HEK293 (cell line): ENCODE results near the gene AFF2.
"Not testable (repeated sequence)": the region's sequence is repeated elsewhere in the genome, so short reads cannot be mapped to it uniquely, and the experiment has no call there.

ENCODE experiments used
- CTCF ChIA-PET: fragments of 350-600 bp; formaldehyde crosslinking; extraction: SDS; loops from one replicate; lab custom pipeline; 2021; ENCODE audit warnings: antibody characterized with exemption; lab: Yijun Ruan, JAX
- POLR2A ChIA-PET: fragments of 300-600 bp; formaldehyde crosslinking; extraction: SDS; loops from one replicate; lab custom pipeline; 2020; ENCODE audit warnings: antibody characterized with exemption, inconsistent platforms; lab: Yijun Ruan, JAX
- H3K27ac ChIP-seq: fragments of 200-500 bp; sonication (Bioruptor generic); 2 replicates; pipeline ENCODE4 v1.5.1; 2014; ENCODE audit warnings: low read depth, low read length, control low read depth, inconsistent platforms; ENCODE audit errors: extremely low read depth
- H3K36me3 ChIP-seq, 2 experiments: fragments of 200-500 bp in 1 of 2; sonication (Bioruptor generic) in 1 of 2; 1 replicate in 1 of 2; 2 replicates in 1 of 2; pipeline ENCODE4 v1.5.1; 2014 to 2017; ENCODE audit warnings: inconsistent platforms in 2 of 2, low read length in 2 of 2; ENCODE audit not compliant: control insufficient read depth in 2 of 2, insufficient read depth in 1 of 2
- H3K4me1 ChIP-seq: fragments of 200-500 bp; sonication (Bioruptor generic); 2 replicates; pipeline ENCODE4 v1.5.1; 2014; ENCODE audit warnings: mild to moderate bottlenecking, low read length, inconsistent platforms; ENCODE audit not compliant: control insufficient read depth, insufficient read depth
- H3K4me3 ChIP-seq: 2 replicates; pipeline ENCODE4 v1.5.1; 2011; ENCODE audit warnings: low read depth, mild to moderate bottlenecking, control low read depth, low read length, moderate library complexity
- H3K9me3 ChIP-seq: fragments of 200-500 bp; sonication (Bioruptor generic); 2 replicates; pipeline ENCODE4 v1.5.1; 2014; ENCODE audit warnings: low read depth, low read length, inconsistent platforms; ENCODE audit not compliant: control insufficient read depth, insufficient read depth
- EGR2 ChIP-seq: fragments of 450-650 bp; formaldehyde crosslinking; IDR thresholded peaks from 2 replicates; pipeline ENCODE4 v1.5.1; 2016; ENCODE audit warnings: low read depth, missing biosample characterization, missing genetic modification characterization
- GLI4 ChIP-seq: fragments of 450-650 bp; formaldehyde crosslinking; IDR thresholded peaks from 2 replicates; pipeline ENCODE4 v1.5.1; 2016; ENCODE audit warnings: missing biosample characterization, missing genetic modification characterization
- MYNN ChIP-seq: fragments of 450-650 bp; formaldehyde crosslinking; IDR thresholded peaks from 2 replicates; pipeline ENCODE4 v1.5.1; 2016; ENCODE audit warnings: missing biosample characterization, missing genetic modification characterization, borderline replicate concordance
- SALL2 ChIP-seq: fragments of 450-650 bp; formaldehyde crosslinking; IDR thresholded peaks from 2 replicates; pipeline ENCODE4 v1.5.0; 2017; ENCODE audit warnings: missing biosample characterization, mild to moderate bottlenecking, missing genetic modification characterization, borderline replicate concordance
- YY2 ChIP-seq: fragments of 450-650 bp; formaldehyde crosslinking; IDR thresholded peaks from 2 replicates; pipeline ENCODE4 v1.5.1; 2016; ENCODE audit warnings: missing biosample characterization, missing genetic modification characterization
- ZNF146 ChIP-seq: fragments of 450-650 bp; formaldehyde crosslinking; IDR thresholded peaks from 2 replicates; pipeline ENCODE4 v1.5.1; 2016; ENCODE audit warnings: missing biosample characterization, missing genetic modification characterization
- ZNF202 ChIP-seq: fragments of 450-650 bp; formaldehyde crosslinking; IDR thresholded peaks from 2 replicates; pipeline ENCODE4 v1.5.1; 2016; ENCODE audit warnings: missing biosample characterization, missing genetic modification characterization, borderline replicate concordance
- ZNF211 ChIP-seq: fragments of 450-650 bp; formaldehyde crosslinking; IDR thresholded peaks from 2 replicates; pipeline ENCODE4 v1.5.1; 2016; ENCODE audit warnings: low read depth, missing biosample characterization, missing genetic modification characterization
- ZNF433 ChIP-seq: fragments of 450-650 bp; formaldehyde crosslinking; IDR thresholded peaks from 2 replicates; pipeline ENCODE4 v1.5.1; 2016; ENCODE audit warnings: missing biosample characterization, missing genetic modification characterization, low read depth
- TF ChIP-seq, protein P1 (sequence below): fragments of 450-650 bp; formaldehyde crosslinking; IDR thresholded peaks from 2 replicates; pipeline ENCODE4 v1.5.1; 2016; ENCODE audit warnings: missing biosample characterization, missing genetic modification characterization
- TF ChIP-seq, protein P2 (sequence below): fragments of 450-650 bp; formaldehyde crosslinking; IDR thresholded peaks from 2 replicates; pipeline ENCODE4 v1.5.1; 2016; ENCODE audit warnings: missing biosample characterization, missing genetic modification characterization
- TF ChIP-seq, protein P3 (sequence below): fragments of 450-650 bp; formaldehyde crosslinking; IDR thresholded peaks from 2 replicates; pipeline ENCODE4 v1.5.1; 2016; ENCODE audit warnings: missing biosample characterization, missing genetic modification characterization

Gene AFF2

DNA sequence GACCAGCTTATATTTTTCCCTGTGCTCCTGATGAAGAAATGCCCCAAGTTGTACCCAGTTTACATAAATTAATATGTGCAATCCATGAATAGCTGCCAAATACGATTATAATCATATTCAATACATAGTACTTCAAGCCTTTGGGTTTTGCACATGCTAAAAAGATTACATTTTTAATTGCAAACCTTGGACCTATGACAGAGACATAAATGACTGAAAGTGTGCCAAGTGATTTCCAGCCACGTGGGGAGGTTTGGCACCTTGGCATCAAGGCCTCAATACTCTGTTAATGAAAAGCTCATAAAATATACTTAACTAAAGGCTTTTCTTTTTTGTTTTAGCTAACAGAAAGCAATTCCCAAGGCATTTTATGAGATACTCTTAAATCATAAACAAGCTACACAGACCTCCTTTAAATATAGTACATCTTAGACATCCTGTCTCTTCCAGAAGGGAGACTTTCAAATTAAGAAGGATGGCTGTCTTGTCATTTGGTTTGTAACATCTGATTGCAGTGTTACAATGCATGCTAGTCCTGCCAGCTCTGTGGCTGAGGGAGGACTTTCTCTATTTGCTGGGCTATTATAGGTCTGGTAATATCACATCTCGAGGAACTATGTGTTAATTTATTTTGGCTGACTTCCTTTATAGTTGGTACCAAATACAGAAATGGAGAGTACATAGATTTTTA, 404.1 kb downstream of the AFF2 start (continued):
- TF ChIP-seq ZNF433 (tag by site-specific recombination): no peak
- TF ChIP-seq, protein P1, sequence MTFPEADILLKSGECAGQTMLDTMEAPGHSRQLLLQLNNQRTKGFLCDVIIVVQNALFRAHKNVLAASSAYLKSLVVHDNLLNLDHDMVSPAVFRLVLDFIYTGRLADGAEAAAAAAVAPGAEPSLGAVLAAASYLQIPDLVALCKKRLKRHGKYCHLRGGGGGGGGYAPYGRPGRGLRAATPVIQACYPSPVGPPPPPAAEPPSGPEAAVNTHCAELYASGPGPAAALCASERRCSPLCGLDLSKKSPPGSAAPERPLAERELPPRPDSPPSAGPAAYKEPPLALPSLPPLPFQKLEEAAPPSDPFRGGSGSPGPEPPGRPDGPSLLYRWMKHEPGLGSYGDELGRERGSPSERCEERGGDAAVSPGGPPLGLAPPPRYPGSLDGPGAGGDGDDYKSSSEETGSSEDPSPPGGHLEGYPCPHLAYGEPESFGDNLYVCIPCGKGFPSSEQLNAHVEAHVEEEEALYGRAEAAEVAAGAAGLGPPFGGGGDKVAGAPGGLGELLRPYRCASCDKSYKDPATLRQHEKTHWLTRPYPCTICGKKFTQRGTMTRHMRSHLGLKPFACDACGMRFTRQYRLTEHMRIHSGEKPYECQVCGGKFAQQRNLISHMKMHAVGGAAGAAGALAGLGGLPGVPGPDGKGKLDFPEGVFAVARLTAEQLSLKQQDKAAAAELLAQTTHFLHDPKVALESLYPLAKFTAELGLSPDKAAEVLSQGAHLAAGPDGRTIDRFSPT: no peak
- TF ChIP-seq ZNF202 (tag by site-specific recombination): no peak

DNA sequence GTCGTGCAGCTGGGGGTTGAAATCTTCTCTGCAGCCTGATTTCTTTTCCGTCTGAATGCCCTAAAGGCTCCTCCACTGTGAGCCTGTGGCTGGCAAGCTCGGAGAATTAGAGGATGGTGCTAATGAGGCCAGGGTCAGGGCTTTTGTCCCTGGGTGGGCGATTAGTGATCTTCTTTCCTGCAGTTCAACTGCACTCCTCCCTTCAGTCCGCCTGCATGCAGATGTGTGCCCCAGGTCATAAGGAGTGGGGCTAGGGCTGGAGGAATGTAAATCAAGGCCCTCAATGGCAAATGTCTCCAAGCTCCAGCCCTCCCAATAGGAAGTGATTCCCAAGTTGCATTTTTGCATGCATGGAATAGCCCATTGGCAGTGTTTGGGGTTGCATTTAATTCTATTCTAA, 405.0 kb downstream of the AFF2 start:
- ChIA-PET CTCF (interaction anchor here (0.6 kb wide), 1 partner anchor 54 kb away, joined by 5 read pairs; no protein-coding TSS in a partner anchor), POLR2A (no interaction called here)
- Histone ChIP-seq H3K9me3 (no peaks in the 10 kb centered on the region), H3K4me3 (no peak overlapping the region), H3K36me3 (no peaks in the 10 kb centered on the region), H3K4me1 (no peaks in the 10 kb centered on the region), H3K27ac (no peak overlapping the region)
- TF ChIP-seq, protein P2, sequence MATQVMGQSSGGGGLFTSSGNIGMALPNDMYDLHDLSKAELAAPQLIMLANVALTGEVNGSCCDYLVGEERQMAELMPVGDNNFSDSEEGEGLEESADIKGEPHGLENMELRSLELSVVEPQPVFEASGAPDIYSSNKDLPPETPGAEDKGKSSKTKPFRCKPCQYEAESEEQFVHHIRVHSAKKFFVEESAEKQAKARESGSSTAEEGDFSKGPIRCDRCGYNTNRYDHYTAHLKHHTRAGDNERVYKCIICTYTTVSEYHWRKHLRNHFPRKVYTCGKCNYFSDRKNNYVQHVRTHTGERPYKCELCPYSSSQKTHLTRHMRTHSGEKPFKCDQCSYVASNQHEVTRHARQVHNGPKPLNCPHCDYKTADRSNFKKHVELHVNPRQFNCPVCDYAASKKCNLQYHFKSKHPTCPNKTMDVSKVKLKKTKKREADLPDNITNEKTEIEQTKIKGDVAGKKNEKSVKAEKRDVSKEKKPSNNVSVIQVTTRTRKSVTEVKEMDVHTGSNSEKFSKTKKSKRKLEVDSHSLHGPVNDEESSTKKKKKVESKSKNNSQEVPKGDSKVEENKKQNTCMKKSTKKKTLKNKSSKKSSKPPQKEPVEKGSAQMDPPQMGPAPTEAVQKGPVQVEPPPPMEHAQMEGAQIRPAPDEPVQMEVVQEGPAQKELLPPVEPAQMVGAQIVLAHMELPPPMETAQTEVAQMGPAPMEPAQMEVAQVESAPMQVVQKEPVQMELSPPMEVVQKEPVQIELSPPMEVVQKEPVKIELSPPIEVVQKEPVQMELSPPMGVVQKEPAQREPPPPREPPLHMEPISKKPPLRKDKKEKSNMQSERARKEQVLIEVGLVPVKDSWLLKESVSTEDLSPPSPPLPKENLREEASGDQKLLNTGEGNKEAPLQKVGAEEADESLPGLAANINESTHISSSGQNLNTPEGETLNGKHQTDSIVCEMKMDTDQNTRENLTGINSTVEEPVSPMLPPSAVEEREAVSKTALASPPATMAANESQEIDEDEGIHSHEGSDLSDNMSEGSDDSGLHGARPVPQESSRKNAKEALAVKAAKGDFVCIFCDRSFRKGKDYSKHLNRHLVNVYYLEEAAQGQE: no peak
- no peak for TF ChIP-seq YY2
- TF ChIP-seq EGR2 (tag by site-specific recombination): no peak
- TF ChIP-seq, protein P3, sequence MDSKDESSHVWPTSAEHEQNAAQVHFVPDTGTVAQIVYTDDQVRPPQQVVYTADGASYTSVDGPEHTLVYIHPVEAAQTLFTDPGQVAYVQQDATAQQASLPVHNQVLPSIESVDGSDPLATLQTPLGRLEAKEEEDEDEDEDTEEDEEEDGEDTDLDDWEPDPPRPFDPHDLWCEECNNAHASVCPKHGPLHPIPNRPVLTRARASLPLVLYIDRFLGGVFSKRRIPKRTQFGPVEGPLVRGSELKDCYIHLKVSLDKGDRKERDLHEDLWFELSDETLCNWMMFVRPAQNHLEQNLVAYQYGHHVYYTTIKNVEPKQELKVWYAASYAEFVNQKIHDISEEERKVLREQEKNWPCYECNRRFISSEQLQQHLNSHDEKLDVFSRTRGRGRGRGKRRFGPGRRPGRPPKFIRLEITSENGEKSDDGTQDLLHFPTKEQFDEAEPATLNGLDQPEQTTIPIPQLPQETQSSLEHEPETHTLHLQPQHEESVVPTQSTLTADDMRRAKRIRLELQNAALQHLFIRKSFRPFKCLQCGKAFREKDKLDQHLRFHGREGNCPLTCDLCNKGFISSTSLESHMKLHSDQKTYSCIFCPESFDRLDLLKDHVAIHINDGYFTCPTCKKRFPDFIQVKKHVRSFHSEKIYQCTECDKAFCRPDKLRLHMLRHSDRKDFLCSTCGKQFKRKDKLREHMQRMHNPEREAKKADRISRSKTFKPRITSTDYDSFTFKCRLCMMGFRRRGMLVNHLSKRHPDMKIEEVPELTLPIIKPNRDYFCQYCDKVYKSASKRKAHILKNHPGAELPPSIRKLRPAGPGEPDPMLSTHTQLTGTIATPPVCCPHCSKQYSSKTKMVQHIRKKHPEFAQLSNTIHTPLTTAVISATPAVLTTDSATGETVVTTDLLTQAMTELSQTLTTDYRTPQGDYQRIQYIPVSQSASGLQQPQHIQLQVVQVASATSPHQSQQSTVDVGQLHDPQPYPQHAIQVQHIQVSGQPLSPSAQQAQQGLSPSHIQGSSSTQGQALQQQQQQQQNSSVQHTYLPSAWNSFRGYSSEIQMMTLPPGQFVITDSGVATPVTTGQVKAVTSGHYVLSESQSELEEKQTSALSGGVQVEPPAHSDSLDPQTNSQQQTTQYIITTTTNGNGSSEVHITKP (tag by site-specific recombination): no peak

DNA sequence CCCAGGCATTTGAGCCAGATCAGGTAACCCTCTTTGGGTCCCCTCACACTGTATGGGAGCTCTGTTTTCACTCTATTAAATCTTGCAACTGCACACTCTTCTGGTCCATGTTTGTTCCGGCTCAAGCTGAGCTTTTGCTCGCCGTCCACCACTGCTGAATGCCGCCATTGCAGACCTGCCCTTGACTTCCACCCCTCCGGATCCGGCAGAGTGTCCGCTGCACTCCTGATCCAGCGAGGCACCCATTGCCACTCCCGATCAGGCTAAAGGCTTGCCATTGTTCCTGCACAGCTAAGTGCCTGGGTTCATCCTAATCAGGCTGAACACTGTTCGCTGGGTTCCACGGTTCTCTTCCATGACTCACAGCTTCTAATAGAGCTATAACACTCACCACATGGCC, 406.2 kb downstream of the AFF2 start:
- H3K4me1 ChIP-seq, H3K36me3 ChIP-seq, H3K27ac ChIP-seq, H3K9me3 ChIP-seq, H3K4me3 ChIP-seq, POLR2A ChIA-PET: not testable (repeated sequence)
- CTCF ChIA-PET: interaction anchor here (1.0 kb wide), 1 partner anchor 11 kb away, joined by 4 read pairs; no protein-coding TSS in a partner anchor

DNA sequence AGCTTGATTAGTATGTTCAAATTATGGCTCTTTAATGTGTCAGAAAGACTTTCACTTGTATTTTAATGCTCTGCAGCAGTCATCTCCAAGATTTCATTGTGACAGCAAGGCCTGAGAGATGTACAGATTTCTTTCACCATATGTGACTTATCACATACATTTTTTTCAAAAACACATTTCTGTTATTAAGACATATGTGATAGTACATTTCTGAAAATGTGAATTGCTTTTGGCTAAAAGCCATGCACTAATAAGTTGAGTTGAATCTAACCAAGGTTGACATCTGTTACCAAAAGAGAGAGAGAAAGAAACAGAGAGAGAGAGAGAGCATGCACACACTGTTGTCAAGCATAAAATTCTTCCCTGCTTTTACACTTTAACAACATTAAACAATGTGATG, 409.3 kb downstream of the AFF2 start:
- H3K36me3 ChIP-seq: no peaks in the 10 kb centered on the region
- H3K9me3 ChIP-seq: no peaks in the 10 kb centered on the region
- H3K27ac ChIP-seq: no peak overlapping the region
- no peaks in the 10 kb centered on the region for H3K4me1 ChIP-seq
- ChIA-PET CTCF (no interaction called here), POLR2A (no interaction called here)
- TF ChIP-seq MYNN (tag by site-specific recombination) (no peak), ZNF146 (tag by site-specific recombination) (no peak), GLI4 (tag by site-specific recombination) (no peak), SALL2 (tag by site-specific recombination) (no peak), ZNF211 (tag by site-specific recombination) (no peak)
- no peak overlapping the region for H3K4me3 ChIP-seq
